ENCODE results near the gene PDLIM5. TPM values are rescaled to one million over a fixed set of nuclear protein-coding genes. Genes with fewer than 3 reads are reported as not detected.

PDLIM5 gene
- total RNA-seq, 1 experiment from 2014 or later, result 44.7 TPM

DNA sequence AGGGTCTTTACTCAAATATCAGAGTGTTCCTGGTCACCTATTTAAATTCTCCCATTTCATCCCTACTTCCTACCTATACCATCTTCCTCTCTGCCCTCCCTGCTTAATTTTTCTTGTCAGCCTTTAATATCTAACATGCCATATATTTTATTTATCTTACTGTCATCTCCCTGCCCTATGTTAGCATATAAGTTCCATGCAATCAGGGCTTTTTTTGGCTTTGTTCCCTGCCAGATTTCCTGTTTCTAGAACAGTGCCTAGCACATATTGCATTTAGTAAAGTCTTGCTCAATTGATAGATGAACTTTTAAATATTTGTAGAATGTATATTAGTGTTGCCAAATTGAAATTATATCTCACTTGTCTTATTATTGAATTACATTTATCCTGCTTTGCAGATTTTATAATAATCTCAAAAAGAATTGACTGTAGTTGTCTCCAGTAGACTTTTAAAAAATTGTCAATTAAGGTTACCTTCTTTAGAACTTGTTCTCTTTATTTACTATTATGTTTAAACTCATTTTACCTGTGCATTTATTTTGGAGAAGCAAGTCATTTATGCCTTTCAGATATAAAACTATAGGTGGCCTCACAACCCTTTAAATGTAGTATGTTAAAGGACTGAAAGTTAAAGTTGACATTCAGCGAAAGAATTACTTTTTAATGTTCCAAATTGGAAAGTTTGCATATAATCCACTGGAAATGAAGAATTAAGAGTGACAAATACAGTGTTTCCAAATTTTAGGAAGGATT, 197.8 kb downstream of the PDLIM5 start:
- no peaks in the 10 kb centered on the region for H3K36me3 ChIP-seq (ENCODE audit: control insufficient read depth, insufficient read depth, low read length)
- intact Hi-C loops (cut with micrococcal nuclease; ENCODE audit: unreplicated experiment), result no loop called here
- H3K27me3 ChIP-seq (ENCODE audit: control insufficient read depth, insufficient read depth, low read length), result no peaks in the 10 kb centered on the region
- no peak overlapping the region for H3K4me3 ChIP-seq (ENCODE audit: low read depth in 2 of 2, low read length in 2 of 2)
- H3K4me1 ChIP-seq (ENCODE audit: control insufficient read depth, insufficient read depth, low read length), result no peaks in the 10 kb centered on the region
- POLR2A ChIA-PET, result no interaction called here
- BruUV-seq (replicated peaks), result no TSS peak
- ATAC-seq (no peak), DNase-seq (ENCODE audit: low read depth, low spot score) (no peak)
- CTCF ChIA-PET, result no interaction called here
- in situ Hi-C loops (cut with HindIII; ENCODE audit: low pct_unique_long_range_greater_than_20kb, low sequenced_read_pairs), result no loop called here
- TF ChIP-seq SIN3A (IDR thresholded peaks at IDR 0.05; ENCODE audit: borderline replicate concordance, insufficient read depth, low read depth, low read length) (no peak), POLR2AphosphoS5 (IDR thresholded peaks at IDR 0.05; ENCODE audit: low read depth, low read length) (no peak), TCF7L2 (IDR thresholded peaks at IDR 0.05; ENCODE audit: low read depth, low read length) (no peak)
- TF ChIP-seq, protein P1, sequence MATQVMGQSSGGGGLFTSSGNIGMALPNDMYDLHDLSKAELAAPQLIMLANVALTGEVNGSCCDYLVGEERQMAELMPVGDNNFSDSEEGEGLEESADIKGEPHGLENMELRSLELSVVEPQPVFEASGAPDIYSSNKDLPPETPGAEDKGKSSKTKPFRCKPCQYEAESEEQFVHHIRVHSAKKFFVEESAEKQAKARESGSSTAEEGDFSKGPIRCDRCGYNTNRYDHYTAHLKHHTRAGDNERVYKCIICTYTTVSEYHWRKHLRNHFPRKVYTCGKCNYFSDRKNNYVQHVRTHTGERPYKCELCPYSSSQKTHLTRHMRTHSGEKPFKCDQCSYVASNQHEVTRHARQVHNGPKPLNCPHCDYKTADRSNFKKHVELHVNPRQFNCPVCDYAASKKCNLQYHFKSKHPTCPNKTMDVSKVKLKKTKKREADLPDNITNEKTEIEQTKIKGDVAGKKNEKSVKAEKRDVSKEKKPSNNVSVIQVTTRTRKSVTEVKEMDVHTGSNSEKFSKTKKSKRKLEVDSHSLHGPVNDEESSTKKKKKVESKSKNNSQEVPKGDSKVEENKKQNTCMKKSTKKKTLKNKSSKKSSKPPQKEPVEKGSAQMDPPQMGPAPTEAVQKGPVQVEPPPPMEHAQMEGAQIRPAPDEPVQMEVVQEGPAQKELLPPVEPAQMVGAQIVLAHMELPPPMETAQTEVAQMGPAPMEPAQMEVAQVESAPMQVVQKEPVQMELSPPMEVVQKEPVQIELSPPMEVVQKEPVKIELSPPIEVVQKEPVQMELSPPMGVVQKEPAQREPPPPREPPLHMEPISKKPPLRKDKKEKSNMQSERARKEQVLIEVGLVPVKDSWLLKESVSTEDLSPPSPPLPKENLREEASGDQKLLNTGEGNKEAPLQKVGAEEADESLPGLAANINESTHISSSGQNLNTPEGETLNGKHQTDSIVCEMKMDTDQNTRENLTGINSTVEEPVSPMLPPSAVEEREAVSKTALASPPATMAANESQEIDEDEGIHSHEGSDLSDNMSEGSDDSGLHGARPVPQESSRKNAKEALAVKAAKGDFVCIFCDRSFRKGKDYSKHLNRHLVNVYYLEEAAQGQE (IDR thresholded peaks at IDR 0.05; ENCODE audit: insufficient read depth in 1 of 2, low read depth in 2 of 2, low read length in 1 of 2), result no peak
- TF ChIP-seq, protein P2, sequence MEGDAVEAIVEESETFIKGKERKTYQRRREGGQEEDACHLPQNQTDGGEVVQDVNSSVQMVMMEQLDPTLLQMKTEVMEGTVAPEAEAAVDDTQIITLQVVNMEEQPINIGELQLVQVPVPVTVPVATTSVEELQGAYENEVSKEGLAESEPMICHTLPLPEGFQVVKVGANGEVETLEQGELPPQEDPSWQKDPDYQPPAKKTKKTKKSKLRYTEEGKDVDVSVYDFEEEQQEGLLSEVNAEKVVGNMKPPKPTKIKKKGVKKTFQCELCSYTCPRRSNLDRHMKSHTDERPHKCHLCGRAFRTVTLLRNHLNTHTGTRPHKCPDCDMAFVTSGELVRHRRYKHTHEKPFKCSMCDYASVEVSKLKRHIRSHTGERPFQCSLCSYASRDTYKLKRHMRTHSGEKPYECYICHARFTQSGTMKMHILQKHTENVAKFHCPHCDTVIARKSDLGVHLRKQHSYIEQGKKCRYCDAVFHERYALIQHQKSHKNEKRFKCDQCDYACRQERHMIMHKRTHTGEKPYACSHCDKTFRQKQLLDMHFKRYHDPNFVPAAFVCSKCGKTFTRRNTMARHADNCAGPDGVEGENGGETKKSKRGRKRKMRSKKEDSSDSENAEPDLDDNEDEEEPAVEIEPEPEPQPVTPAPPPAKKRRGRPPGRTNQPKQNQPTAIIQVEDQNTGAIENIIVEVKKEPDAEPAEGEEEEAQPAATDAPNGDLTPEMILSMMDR (IDR thresholded peaks at IDR 0.05), result no peak
- H3K9me3 ChIP-seq (ENCODE audit: control insufficient read depth, insufficient read depth, low read depth, low read length), result no peaks in the 10 kb centered on the region
- H3K27ac ChIP-seq (ENCODE audit: low read length), result no peak overlapping the region

DNA sequence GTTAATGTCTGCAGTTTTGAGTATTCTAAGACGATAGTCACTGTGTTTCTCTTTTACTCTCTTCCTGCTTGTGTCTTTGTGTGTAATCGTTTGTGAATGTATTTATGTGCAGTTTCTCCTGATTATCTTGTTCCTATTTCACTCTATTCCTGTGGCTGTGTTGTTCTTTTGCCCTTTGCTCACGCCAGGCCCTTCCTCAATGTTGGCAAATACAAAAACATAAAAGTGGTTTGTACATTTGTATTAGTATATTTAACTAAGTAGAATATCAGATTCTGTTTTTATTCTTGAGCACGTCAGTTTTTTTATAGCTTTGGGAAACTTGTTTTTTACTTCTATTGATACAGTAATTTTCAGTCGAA, 198.4 kb downstream of the PDLIM5 start:
- H3K27me3 ChIP-seq (ENCODE audit: control insufficient read depth, insufficient read depth, low read length), result no peaks in the 10 kb centered on the region
- BruUV-seq (replicated peaks), result no TSS peak
- H3K4me3 ChIP-seq (ENCODE audit: low read depth in 2 of 2, low read length in 2 of 2), result no peak overlapping the region
- no peak for DNase-seq (ENCODE audit: low read depth, low spot score)
- H3K36me3 ChIP-seq (ENCODE audit: control insufficient read depth, insufficient read depth, low read length), result no peaks in the 10 kb centered on the region
- no peaks in the 10 kb centered on the region for H3K9me3 ChIP-seq (ENCODE audit: control insufficient read depth, insufficient read depth, low read depth, low read length)
- ChIA-PET CTCF (no interaction called here), POLR2A (interaction anchor here (0.6 kb wide), 1 partner anchor 15 kb away, joined by 4 read pairs; no protein-coding TSS in a partner anchor)
- no peak for ATAC-seq
- in situ Hi-C loops (cut with HindIII; ENCODE audit: low pct_unique_long_range_greater_than_20kb, low sequenced_read_pairs) (no loop called here), intact Hi-C loops (cut with micrococcal nuclease; ENCODE audit: unreplicated experiment) (no loop called here)
- no peaks in the 10 kb centered on the region for H3K4me1 ChIP-seq (ENCODE audit: control insufficient read depth, insufficient read depth, low read length)
- TF ChIP-seq POLR2AphosphoS5 (IDR thresholded peaks at IDR 0.05; ENCODE audit: low read depth, low read length) (no peak), SIN3A (IDR thresholded peaks at IDR 0.05; ENCODE audit: borderline replicate concordance, insufficient read depth, low read depth, low read length) (no peak), TCF7L2 (IDR thresholded peaks at IDR 0.05; ENCODE audit: low read depth, low read length) (no peak)
- TF ChIP-seq, protein P2 (IDR thresholded peaks at IDR 0.05), result no peak
- TF ChIP-seq, protein P1 (IDR thresholded peaks at IDR 0.05; ENCODE audit: insufficient read depth in 1 of 2, low read depth in 2 of 2, low read length in 1 of 2), result no peak
- H3K27ac ChIP-seq (ENCODE audit: low read length), result no peak overlapping the region
